Muscle layer of duodenum (tissue), 2 donors: ENCODE measurements around the gene PACSIN1.

Source experiments
- H3K27ac ChIP-seq: one replicate; pipeline ENCODE4 v1.7.0; 2013; ENCODE audit warnings: mild to moderate bottlenecking, low read length
- H3K27me3 ChIP-seq: one replicate; pipeline ENCODE4 v1.7.0; 2013; ENCODE audit warnings: low read depth, mild to moderate bottlenecking, control low read depth, low read length
- H3K36me3 ChIP-seq, 2 donors: one replicate each; pipeline ENCODE4 v1.7.0; 2013; ENCODE audit warnings: low read length in 2 of 2, control low read depth in 1 of 2, mild to moderate bottlenecking in 1 of 2; ENCODE audit not compliant: insufficient read depth in 2 of 2, control insufficient read depth in 1 of 2
- H3K4me1 ChIP-seq, 2 donors: one replicate each; pipeline ENCODE4 v1.7.0; 2013; ENCODE audit warnings: low read length in 2 of 2, mild to moderate bottlenecking in 2 of 2, control low read depth in 1 of 2, moderate library complexity in 1 of 2; ENCODE audit not compliant: insufficient read depth in 2 of 2, control insufficient read depth in 1 of 2
- H3K4me3 ChIP-seq, 2 donors: one replicate each; pipeline ENCODE4 v1.7.0; 2013; ENCODE audit warnings: low read length in 2 of 2, low read depth in 1 of 2, mild to moderate bottlenecking in 1 of 2
- H3K9me3 ChIP-seq, 2 donors: one replicate each; pipeline ENCODE4 v1.7.0; 2013; ENCODE audit warnings: low read length in 2 of 2, control low read depth in 1 of 2, mild to moderate bottlenecking in 1 of 2; ENCODE audit not compliant: control insufficient read depth in 1 of 2
- donor health status: healthy.

PACSIN1 gene

GRCh38 chr6:34437644-34437970 lies 28.3 kb upstream of the PACSIN1 start:
- no peaks in the 10 kb centered on the region for H3K4me1 ChIP-seq
- H3K36me3 ChIP-seq: no peaks in the 10 kb centered on the region
- H3K27ac ChIP-seq: no peak overlapping the region
- no peaks in the 10 kb centered on the region for H3K27me3 ChIP-seq
- H3K9me3 ChIP-seq: no peaks in the 10 kb centered on the region
- H3K4me3 ChIP-seq: no peak overlapping the region

- no peaks in the 10 kb centered on the region for H3K36me3 ChIP-seq
- no peaks in the 10 kb centered on the region for H3K27me3 ChIP-seq
- H3K27ac ChIP-seq: no peak overlapping the region
- H3K4me1 ChIP-seq: no peaks in the 10 kb centered on the region
- H3K4me3 ChIP-seq: no peak overlapping the region
- H3K9me3 ChIP-seq: no peaks in the 10 kb centered on the region
Observed at GRCh38 chr6:34438705-34439104, 27.2 kb upstream of the PACSIN1 start.

DNA sequence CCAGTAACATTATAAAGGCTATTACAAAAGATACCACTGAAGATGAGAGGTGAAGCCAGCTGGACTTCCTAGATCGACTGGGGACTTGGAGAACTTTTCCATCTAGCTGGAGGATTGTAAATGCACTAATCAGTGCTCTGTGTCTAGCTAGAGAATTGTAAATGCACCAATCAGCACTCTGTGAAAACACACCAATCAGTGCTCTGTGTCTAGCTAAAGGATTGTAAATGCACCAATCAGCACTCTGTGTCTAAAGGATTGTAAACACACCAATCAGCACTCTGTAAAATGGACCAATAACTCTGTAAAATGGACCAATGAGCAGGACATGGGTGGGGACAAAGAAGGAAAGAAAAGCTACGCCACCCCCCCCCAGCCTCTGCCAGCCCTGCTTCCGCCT lies 26.4 kb upstream of the PACSIN1 start:
- no peaks in the 10 kb centered on the region for H3K36me3 ChIP-seq
- H3K27ac ChIP-seq: no peak overlapping the region
- no peaks in the 10 kb centered on the region for H3K27me3 ChIP-seq
- no peak overlapping the region for H3K4me3 ChIP-seq
- H3K9me3 ChIP-seq: no peaks in the 10 kb centered on the region
- no peaks in the 10 kb centered on the region for H3K4me1 ChIP-seq

DNA sequence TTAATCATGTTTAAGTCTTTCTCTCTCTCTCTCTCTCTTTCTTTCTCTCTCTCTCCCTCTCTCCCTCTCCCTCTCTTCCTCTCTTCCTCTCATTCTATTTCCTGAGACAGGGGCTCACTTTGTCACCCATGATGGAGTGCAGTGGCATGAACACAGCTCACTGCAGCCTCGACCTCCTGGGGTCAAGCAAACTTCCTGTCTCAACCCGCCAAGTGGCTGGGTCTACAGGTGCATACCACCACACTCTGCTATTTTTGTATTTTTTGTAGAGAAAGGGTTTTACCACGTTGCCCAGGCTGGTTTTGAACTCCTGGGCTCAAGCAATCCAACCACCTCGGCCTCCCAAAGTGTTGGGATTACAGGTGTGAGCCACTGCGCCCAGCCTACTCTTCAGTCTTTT lies 24.4 kb upstream of the PACSIN1 start:
- Histone ChIP-seq H3K36me3 (no peaks in the 10 kb centered on the region), H3K27me3 (no peaks in the 10 kb centered on the region), H3K4me3 (no peak overlapping the region), H3K9me3 (no peaks in the 10 kb centered on the region), H3K4me1 (no peaks in the 10 kb centered on the region), H3K27ac (no peak overlapping the region)

DNA sequence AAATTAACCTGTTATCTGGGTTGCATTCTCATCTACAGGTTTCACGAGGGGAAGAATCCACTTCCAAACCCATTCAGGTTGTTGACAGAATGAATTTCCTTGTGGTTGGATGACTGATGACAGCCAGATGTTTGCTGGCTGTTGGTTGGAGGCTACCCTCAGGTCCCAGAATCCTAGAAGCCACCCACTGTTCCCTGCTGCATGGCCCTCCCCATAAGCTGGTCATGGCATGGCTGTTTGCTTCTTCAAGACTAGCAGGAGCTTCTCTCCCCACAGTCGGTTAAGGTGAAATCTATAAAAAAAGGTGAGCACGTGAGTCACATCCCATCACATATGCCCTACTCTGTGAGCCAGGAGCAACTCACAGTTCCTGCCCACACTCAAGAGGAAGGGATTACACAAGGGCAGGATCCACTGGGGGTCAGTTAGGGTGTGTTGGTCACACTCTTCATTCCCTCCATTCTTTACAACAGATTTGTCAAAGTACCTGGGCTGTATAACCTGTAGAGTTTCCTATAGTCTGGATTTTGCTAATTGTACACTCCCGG lies 20.5 kb upstream of the PACSIN1 start:
- H3K36me3 ChIP-seq: no peaks in the 10 kb centered on the region
- no peak overlapping the region for H3K27ac ChIP-seq

DNA sequence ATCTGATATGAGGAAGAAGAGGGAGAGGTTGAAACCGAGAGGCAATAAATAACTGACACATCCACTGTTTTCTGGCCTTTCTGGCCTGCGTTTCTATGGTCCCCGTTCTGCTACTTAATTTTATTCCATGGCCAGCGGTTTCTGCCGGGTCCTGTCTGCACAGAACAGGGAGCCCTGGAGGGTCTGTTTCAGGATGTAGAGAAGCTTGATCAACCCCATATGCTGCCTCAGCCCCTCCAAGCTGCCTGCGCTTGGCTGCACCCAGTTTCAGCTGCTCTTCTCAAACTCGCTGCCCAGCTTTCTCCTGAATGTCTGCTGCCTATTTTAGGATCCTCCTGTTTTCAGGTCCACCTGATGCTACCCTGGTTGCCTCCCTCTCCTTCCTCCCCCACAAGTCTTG lies 18.5 kb upstream of the PACSIN1 start:
- Histone ChIP-seq H3K9me3 (no peaks in the 10 kb centered on the region), H3K27ac (no peak overlapping the region), H3K4me3 (no peak overlapping the region), H3K36me3 (no peaks in the 10 kb centered on the region), H3K27me3 (no peaks in the 10 kb centered on the region), H3K4me1 (no peaks in the 10 kb centered on the region)

More for the DNA sequence above, 20.5 kb upstream of the PACSIN1 start:
- no peaks in the 10 kb centered on the region for H3K27me3 ChIP-seq
- no peak overlapping the region for H3K4me3 ChIP-seq
- H3K4me1 ChIP-seq: no peaks in the 10 kb centered on the region
- no peaks in the 10 kb centered on the region for H3K9me3 ChIP-seq

DNA sequence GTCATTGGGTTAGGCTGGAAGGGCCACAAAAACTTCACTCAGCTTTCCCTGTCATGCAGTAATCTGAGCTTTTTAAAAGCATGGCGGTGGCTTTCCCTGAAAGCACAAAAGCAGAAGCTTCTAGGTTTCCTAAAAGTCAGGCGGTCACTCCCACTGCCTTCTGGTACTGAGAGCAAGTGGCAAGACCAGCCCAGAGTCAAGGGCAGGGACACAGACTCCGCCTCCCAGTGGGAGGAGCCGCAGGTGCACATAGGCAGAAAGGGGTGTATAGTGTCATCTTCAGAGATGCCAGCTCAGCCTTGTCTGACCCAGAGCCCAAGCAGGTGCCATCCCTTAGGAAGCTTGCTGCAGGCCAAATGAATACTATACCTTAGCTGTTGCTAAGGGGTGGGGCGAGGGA lies 18.0 kb upstream of the PACSIN1 start:
- Histone ChIP-seq H3K36me3 (no peaks in the 10 kb centered on the region), H3K4me3 (no peak overlapping the region), H3K9me3 (no peaks in the 10 kb centered on the region), H3K27ac (no peak overlapping the region), H3K4me1 (no peaks in the 10 kb centered on the region), H3K27me3 (no peaks in the 10 kb centered on the region)

DNA sequence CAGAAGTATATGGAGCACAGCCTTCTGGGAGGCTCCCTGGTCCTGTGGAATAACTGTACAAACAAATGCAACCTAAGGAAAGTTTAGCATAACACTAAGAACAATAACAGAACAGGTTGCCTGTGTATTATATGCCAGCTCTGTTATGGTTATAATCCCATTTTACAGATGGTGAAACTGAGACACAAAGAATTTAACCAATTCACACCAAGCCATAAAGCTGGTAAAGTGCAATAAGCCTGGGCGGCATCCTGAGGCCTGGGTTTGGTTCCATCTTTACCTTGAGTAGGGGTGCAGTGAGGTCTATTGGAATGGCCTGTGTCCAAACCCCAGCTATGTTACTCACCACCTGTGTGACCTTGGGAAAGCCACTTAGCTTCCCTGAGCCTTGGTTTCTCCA lies 14.7 kb upstream of the PACSIN1 start:
- Histone ChIP-seq H3K9me3 (no peaks in the 10 kb centered on the region), H3K4me1 (no peaks in the 10 kb centered on the region), H3K27ac (no peak overlapping the region), H3K4me3 (no peak overlapping the region), H3K27me3 (no peaks in the 10 kb centered on the region), H3K36me3 (no peaks in the 10 kb centered on the region)

GRCh38 chr6:34455831-34456230 lies 10.0 kb upstream of the PACSIN1 start:
- Histone ChIP-seq H3K27ac (no peak overlapping the region), H3K4me1 (no peaks in the 10 kb centered on the region), H3K27me3 (no peaks in the 10 kb centered on the region), H3K9me3 (no peaks in the 10 kb centered on the region), H3K36me3 (no peaks in the 10 kb centered on the region), H3K4me3 (no peak overlapping the region)

DNA sequence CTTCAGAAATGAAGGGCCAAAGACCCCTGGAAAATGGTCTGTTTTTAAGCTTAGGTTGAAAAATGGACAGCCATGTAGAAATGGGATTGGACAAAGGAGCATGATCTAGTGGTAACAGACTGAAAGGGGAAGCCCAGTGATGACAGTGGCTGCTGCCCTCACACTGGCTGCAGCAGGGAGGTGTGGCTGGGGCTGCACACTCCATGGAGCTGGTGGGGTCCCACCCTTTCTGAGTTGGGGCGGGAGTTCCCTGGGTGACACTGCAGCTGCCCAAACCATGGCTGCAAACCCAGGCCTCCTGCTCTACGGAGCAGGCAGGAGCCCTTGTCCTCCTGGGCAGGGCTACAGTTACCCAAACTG lies 8.5 kb upstream of the PACSIN1 start:
- H3K27me3 ChIP-seq: no peaks in the 10 kb centered on the region
- H3K4me1 ChIP-seq: no peaks in the 10 kb centered on the region
- no peak overlapping the region for H3K27ac ChIP-seq

DNA sequence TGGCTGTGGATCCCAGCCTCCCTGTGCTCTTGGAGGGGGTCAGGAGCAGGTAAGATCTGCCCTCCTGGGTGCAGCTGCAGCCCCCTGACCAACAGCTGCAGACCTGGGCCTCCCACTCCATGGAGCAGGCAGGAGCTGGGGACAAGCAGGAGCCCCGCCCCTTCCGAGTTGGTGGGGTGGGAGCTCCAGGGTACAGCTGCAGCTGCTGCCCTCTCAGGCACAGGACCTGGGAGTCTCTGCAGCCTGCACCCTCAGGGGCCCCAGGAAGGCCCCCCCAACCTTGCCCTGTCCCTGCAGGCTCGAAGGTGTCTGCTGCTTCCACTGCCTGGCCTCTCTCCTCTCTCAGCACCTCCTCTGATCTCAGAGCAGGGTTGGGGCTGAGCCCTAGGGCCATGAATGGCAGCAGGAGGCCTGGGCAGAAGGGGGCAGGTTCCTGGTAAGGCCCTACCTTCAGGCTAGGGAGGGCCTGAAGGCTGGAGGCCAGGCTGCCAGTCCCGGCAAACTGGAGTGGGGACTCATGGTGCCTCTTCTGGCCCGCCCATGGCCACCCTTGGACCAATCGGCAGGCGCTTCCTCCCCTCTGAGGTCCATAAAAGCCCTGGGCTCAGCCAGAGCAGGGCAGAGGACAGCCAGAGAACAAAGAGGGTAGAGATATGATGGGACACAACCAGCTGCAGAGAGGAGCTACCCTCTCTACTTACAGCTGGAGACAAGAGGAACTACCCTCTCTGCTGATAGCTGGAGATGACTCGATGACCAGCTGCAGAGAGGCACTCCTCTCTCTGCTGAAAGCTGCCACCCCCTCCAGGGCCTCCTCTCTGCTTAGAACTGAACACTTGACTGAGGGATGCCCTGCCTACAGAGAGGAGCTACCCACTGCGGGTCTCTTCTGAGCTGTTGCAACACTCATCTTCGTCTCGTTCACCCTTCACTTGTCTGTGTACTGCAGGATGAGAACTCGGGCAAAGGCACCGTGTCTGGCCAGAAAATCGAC lies 7.8 kb upstream of the PACSIN1 start:
- Histone ChIP-seq H3K27me3 (no peaks in the 10 kb centered on the region), H3K36me3 (no peaks in the 10 kb centered on the region), H3K27ac (no peak overlapping the region), H3K4me3 (no peak overlapping the region), H3K9me3 (no peaks in the 10 kb centered on the region), H3K4me1 (no peaks in the 10 kb centered on the region)

More for the DNA sequence above, 8.5 kb upstream of the PACSIN1 start:
- no peaks in the 10 kb centered on the region for H3K9me3 ChIP-seq
- H3K4me3 ChIP-seq: no peak overlapping the region
- no peaks in the 10 kb centered on the region for H3K36me3 ChIP-seq
